T47D (cell line): Measurements from ENCODE around the gene PPDPF.

Experiments used
- DNase-seq, 2 experiments: peaks; one replicate each; pipeline versions ENCODE4 v3.0.0 to v3.0.0-alpha.2; 2011 to 2012; ENCODE audit warnings: low read depth in 1 of 2, low spot score in 1 of 2
- JUND ChIP-seq: IDR thresholded peaks from 2 replicates; pipeline ENCODE4 v1.6.1; 2012; ENCODE audit warnings: low read depth
- in situ Hi-C: cut with HindIII; loops from 2 replicates; pipeline ENCODE4 v1.10.0; 2016; ENCODE audit warnings: low sequenced_read_pairs, low pct_unique_long_range_greater_than_20kb

PPDPF gene

GRCh38 chr20:63481503-63481902, 39.1 kb upstream of the PPDPF start:
- TF ChIP-seq JUND, result no peak
- in situ Hi-C loops, result no loop called here
- no peak for DNase-seq

DNA sequence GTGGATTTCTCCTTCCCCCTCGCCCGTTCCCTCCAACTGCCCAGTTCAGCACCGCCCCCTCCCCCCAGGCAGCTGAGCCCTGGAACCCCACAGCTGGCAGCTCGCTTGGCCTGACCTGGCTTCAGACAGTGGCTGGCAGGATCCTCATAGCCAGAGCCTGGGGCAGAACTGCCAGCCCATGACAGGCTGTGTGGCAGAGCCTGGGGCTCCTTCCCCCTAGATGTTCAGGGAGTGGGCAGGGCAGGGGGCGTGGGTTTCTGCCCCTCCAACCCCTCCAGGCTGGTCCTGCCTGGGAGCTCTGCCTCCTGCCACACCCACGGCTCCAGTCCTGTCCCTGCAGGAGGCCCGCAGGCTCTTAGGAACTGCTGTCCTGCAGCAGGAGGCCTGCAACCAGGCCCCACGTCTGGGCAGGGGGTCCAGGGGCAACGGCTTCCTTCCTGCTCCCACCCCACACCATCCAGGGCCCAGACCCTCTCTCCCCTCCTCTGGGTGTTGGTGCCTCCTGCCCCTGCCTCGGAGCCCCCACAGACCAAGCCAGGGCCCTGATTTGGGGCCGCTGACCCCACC, 38.5 kb upstream of the PPDPF start:
- in situ Hi-C loops, result no loop called here
- DNase-seq, result no peak
- no peak for TF ChIP-seq JUND

DNA sequence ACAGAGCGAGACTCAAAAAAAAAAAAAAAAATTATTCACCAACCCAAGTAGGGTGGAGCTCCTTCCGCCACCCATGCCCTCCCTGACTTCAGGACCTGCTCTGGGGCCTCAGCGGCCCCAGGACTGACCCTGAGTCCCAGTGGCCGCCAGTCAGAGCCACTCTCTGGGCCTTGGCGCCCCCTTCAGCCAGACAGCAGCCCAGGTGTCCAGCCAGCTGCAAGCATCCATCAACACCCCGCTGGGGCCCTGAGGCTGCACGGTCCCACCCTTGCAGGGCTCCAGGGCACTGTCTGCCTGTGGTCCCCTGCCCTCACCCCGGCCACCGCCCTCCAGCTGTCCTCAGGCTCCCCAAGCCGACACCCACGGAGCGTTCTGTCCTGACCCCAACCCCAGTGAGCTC, 36.7 kb upstream of the PPDPF start:
- DNase-seq, result no peak
- no peak for TF ChIP-seq JUND
- in situ Hi-C loops, result no loop called here

- no peak for DNase-seq
- no peak for TF ChIP-seq JUND
- in situ Hi-C loops, result no loop called here
Observed at GRCh38 chr20:63484236-63484635, 36.3 kb upstream of the PPDPF start.

DNA sequence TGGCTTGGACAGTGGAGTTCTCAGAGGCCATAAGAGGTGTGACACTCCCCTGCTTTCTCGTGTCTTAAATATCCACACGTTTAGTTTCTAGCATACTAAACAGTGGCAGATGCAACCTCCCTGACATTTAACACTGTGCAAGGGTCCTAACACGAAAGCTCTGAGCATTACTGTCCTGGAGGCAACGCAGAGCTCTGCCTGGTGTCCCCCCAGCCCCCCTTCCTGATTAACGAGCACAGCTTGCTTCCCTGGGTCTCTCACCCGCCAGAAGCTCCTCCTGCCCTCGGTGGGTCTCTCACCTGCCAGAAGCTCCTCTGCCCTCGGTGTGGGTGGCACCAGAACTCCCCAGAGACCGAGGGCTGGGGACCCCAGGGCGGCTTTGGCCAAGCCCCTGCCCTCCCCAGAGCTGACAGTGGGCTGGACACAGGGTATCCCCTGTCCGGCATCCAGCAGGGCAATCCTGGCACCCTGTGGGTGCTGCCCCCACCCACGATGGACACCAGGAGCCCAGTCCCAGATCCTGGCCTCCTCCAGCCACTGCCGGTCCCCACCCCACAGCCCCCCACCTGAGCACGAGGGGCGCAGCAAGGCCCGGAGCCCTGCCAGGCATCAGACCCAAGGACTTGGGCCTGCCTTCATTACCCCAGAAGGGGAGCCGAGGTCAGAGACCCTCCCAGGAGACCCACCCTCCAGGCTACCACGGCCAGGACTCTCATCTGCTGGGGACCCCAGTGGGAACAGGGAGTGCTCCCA, 35.7 kb upstream of the PPDPF start:
- in situ Hi-C loops, result no loop called here
- TF ChIP-seq JUND, result no peak
- no peak for DNase-seq

DNA sequence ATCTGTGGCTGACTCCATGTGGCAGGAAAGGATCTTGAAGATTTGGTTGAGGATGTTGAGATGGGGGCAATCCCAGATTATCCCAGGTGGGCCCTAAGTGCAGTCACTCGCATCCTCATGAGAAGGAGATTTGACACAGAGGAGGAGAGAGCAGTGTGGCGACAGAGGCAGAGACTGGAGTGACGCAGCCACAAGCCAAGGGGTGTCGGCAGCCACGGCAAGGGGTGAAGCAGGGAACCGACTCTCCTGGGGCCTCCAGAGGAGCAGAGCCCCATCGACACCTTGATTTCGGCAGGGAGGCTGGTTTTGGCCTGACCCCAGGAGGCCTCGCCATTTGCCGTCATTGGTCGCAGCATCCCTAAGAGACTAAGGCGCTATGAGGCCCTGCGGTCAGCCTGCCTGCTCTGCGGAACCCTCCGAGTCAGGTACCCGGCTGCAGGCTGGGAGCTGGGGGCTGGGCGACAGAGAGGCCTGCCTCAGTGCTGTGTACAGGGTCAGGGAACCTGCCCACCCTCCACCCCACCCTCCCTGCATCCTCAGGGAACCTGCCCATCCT, 34.2 kb upstream of the PPDPF start:
- in situ Hi-C loops, result no loop called here
- no peak for DNase-seq
- no peak for TF ChIP-seq JUND

- TF ChIP-seq JUND, result no peak
- in situ Hi-C loops, result no loop called here
- DNase-seq, result no peak
Observed at GRCh38 chr20:63487116-63487764, 33.3 kb upstream of the PPDPF start.

- no peak for DNase-seq
- TF ChIP-seq JUND, result no peak
Observed at GRCh38 chr20:63487781-63488241, 32.8 kb upstream of the PPDPF start.

GRCh38 chr20:63488315-63489251, 32.0 kb upstream of the PPDPF start:
- in situ Hi-C loops, result no loop called here
- no peak for TF ChIP-seq JUND
- no peak for DNase-seq

More at GRCh38 chr20:63487781-63488241, 32.8 kb upstream of the PPDPF start:
- in situ Hi-C loops, result no loop called here

- no peak for TF ChIP-seq JUND
- no peak for DNase-seq
- in situ Hi-C loops, result no loop called here
Observed at GRCh38 chr20:63490416-63490815, 30.1 kb upstream of the PPDPF start.

DNA sequence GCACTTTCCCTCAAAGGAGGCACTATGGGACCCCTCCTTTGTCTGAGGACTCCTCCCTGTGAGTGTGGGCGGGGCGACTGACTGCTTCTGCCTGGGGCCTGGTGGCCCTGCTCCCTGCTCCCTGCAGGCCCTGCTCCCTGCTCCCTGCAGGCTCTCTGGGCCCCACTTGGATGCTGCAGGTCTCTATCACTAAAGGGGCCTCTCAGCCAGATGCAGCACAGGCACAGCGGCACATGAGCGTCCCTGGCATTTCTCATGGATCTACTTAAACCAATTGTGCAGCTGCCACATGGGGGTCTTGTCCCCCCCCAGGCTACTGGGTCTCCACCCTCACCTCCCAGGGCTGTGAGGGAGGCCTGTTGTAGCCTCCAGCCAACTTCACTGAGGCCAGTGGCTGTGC, 29.5 kb upstream of the PPDPF start:
- TF ChIP-seq JUND, result no peak
- no peak for DNase-seq
- in situ Hi-C loops, result no loop called here

DNA sequence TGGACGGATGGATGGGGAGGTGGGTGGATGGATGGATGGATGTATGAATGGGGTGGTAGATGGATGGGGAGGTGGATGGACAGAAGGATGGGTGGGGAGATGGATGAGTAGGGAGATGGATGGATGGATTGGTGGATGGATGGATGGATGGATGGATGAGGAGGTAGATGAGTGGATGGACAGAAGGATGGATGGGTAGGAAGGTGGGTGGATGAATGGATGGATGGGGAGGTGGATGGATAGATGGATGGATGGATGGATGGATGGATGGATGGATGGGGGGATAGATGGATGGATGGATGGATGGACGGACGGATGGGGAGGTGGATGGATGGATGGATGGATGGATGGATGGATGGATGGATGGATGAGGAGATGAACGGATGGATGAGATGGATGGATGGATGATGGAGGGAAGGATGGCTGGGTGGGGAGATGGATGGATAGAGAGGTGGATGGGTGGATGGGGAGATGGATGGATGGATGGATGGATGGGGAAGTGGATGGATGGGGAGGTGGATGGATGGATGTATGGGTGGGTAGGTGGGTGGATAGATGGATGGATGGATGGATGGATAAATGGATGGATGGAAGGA, 28.8 kb upstream of the PPDPF start:
- in situ Hi-C loops, result no loop called here
- DNase-seq, result no peak
- no peak for TF ChIP-seq JUND
